Prostate gland (tissue), 2 donors: ENCODE measurements around the gene GOLIM4.

Source experiments
- POLR2A ChIP-seq: fragments of 450-650 bp; IDR thresholded peaks from one replicate; pipeline ENCODE4 v1.6.1; 2016; ENCODE audit warnings: antibody characterized with exemption, mild to moderate bottlenecking
- POLR2AphosphoS5 ChIP-seq: sonication (generic); formaldehyde crosslinking; IDR thresholded peaks from one replicate; pipeline ENCODE4 v1.6.1; 2017; ENCODE audit warnings: antibody characterized with exemption
- TF ChIP-seq, protein P1 (sequence below), 4 experiments: fragments of 200-600 bp in 2 of 4; fragments of 450-650 bp in 2 of 4; sonication (generic) in 2 of 4; IDR thresholded peaks; 1 replicate in 3 of 4; 2 replicates in 1 of 4; pipeline ENCODE4 v1.5.1; 2016 to 2019; ENCODE audit warnings: antibody characterized with exemption in 4 of 4, mild to moderate bottlenecking in 2 of 4, moderate library complexity in 2 of 4

GRCh38 chr3:168116279-168116678 is 20.6 kb upstream of the GOLIM4 start:
- TF ChIP-seq POLR2A (no peak), POLR2AphosphoS5 (no peak)
- TF ChIP-seq, protein P1, sequence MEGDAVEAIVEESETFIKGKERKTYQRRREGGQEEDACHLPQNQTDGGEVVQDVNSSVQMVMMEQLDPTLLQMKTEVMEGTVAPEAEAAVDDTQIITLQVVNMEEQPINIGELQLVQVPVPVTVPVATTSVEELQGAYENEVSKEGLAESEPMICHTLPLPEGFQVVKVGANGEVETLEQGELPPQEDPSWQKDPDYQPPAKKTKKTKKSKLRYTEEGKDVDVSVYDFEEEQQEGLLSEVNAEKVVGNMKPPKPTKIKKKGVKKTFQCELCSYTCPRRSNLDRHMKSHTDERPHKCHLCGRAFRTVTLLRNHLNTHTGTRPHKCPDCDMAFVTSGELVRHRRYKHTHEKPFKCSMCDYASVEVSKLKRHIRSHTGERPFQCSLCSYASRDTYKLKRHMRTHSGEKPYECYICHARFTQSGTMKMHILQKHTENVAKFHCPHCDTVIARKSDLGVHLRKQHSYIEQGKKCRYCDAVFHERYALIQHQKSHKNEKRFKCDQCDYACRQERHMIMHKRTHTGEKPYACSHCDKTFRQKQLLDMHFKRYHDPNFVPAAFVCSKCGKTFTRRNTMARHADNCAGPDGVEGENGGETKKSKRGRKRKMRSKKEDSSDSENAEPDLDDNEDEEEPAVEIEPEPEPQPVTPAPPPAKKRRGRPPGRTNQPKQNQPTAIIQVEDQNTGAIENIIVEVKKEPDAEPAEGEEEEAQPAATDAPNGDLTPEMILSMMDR (IDR thresholded peaks at IDR 0.05) = no peak
